Large intestine (tissue), 3 donors: ENCODE measurements around the gene MYO5B. TPM values are rescaled to one million over a fixed set of nuclear protein-coding genes. Genes with fewer than 3 reads are reported as not detected.

ENCODE experiments used
- DNase-seq, 2 donors: peaks; one replicate each; pipeline versions ENCODE4 v3.0.0 to v3.0.0-alpha.2; 2013
- H3K27ac ChIP-seq: one replicate; pipeline ENCODE4 v1.5.1; 2013; ENCODE audit warnings: low read length
- H3K27me3 ChIP-seq: 2 replicates; pipeline ENCODE4 v1.6.1; 2013; ENCODE audit warnings: low read length; ENCODE audit not compliant: control insufficient read depth, insufficient read depth
- H3K36me3 ChIP-seq: 2 replicates; pipeline ENCODE4 v1.6.1; 2013; ENCODE audit warnings: low read length; ENCODE audit not compliant: control insufficient read depth, insufficient read depth
- H3K4me1 ChIP-seq: one replicate; pipeline ENCODE4 v1.6.1; 2013; ENCODE audit warnings: low read length; ENCODE audit not compliant: control insufficient read depth, insufficient read depth
- H3K4me3 ChIP-seq: one replicate; pipeline ENCODE4 v1.5.1; 2013; ENCODE audit warnings: low read length
- H3K9me3 ChIP-seq: one replicate; pipeline ENCODE4 v1.6.1; 2013; ENCODE audit warnings: mild to moderate bottlenecking, low read depth, low read length, moderate library complexity; ENCODE audit not compliant: control insufficient read depth
- WGBS: methylation state at CpG from one replicate; pipeline ENCODE4 v1.1.5; 2013; ENCODE audit warnings: low lambda C conversion rate; ENCODE audit not compliant: insufficient coverage; 5-methylcytosine and 5-hydroxymethylcytosine counted together
- polyA plus RNA-seq: library from polyadenylated mRNA; unstranded; fragments of 120-200 nt; gene quantifications from one replicate; pipeline ENCODE4 v1.2.1, GENCODE V29; 2013

MYO5B gene
- polyA plus RNA-seq, 1 donor: 52.0 TPM

- no peaks in the 10 kb centered on the region for H3K27me3 ChIP-seq
- no peak overlapping the region for H3K27ac ChIP-seq
- H3K36me3 ChIP-seq: no peaks in the 10 kb centered on the region
- no CpG with 5 or more reads among the region's 5 CpGs for WGBS
- peaks cover 8% of the 10 kb centered on the region for H3K4me1 ChIP-seq
- DNase-seq: no peak
- H3K9me3 ChIP-seq: no peaks in the 10 kb centered on the region
- no peak overlapping the region for H3K4me3 ChIP-seq
Measured at GRCh38 chr18:50170004-50170403, 24.9 kb downstream of the MYO5B start.

- WGBS: no CpG with 5 or more reads among the region's 2 CpGs
- H3K27ac ChIP-seq: no peak overlapping the region
- H3K4me1 ChIP-seq: peaks cover 8% of the 10 kb centered on the region
- H3K4me3 ChIP-seq: no peak overlapping the region
- no peaks in the 10 kb centered on the region for H3K36me3 ChIP-seq
- no peaks in the 10 kb centered on the region for H3K9me3 ChIP-seq
- DNase-seq: no peak
- no peaks in the 10 kb centered on the region for H3K27me3 ChIP-seq
Measured at GRCh38 chr18:50169149-50169548, 25.8 kb downstream of the MYO5B start.

GRCh38 chr18:50167966-50168365 is 27.0 kb downstream of the MYO5B start:
- Histone ChIP-seq H3K4me3 (no peak overlapping the region), H3K9me3 (no peaks in the 10 kb centered on the region), H3K36me3 (no peaks in the 10 kb centered on the region), H3K4me1 (peaks cover 15% of the 10 kb centered on the region), H3K27ac (no peak overlapping the region), H3K27me3 (no peaks in the 10 kb centered on the region)
- DNase-seq: no peak
- no CpG with 5 or more reads among the region's 2 CpGs for WGBS

- no peak overlapping the region for H3K4me3 ChIP-seq
- no peak overlapping the region for H3K27ac ChIP-seq
- H3K9me3 ChIP-seq: no peaks in the 10 kb centered on the region
- no peaks in the 10 kb centered on the region for H3K27me3 ChIP-seq
- H3K4me1 ChIP-seq: peaks cover 18% of the 10 kb centered on the region
- DNase-seq: no peak
- no peaks in the 10 kb centered on the region for H3K36me3 ChIP-seq
- no CpG with 5 or more reads among the region's 3 CpGs for WGBS
Measured at GRCh38 chr18:50166901-50167300, 28.0 kb downstream of the MYO5B start.

GRCh38 chr18:50163505-50163904 is 31.4 kb downstream of the MYO5B start:
- Histone ChIP-seq H3K27ac (no peak overlapping the region), H3K36me3 (no peaks in the 10 kb centered on the region), H3K4me3 (no peak overlapping the region), H3K4me1 (peaks cover 38% of the 10 kb centered on the region), H3K9me3 (no peaks in the 10 kb centered on the region), H3K27me3 (no peaks in the 10 kb centered on the region)
- no CpG with 5 or more reads among the region's 1 CpG for WGBS
- DNase-seq: no peak

GRCh38 chr18:50162486-50163304 is 32.3 kb downstream of the MYO5B start:
- Histone ChIP-seq H3K27me3 (no peaks in the 10 kb centered on the region), H3K36me3 (no peaks in the 10 kb centered on the region), H3K4me1 (peaks cover 43% of the 10 kb centered on the region), H3K4me3 (no peak overlapping the region), H3K27ac (no peak overlapping the region), H3K9me3 (no peaks in the 10 kb centered on the region)
- DNase-seq: no peak
- whole genome bisulfite sequencing: 80% methylated on average over 1 of the region's 9 CpGs

GRCh38 chr18:50161597-50162205 is 33.2 kb downstream of the MYO5B start:
- H3K27ac ChIP-seq: no peak overlapping the region
- DNase-seq: no peak
- no peak overlapping the region for H3K4me3 ChIP-seq
- H3K9me3 ChIP-seq: no peaks in the 10 kb centered on the region
- H3K27me3 ChIP-seq: no peaks in the 10 kb centered on the region
- no CpG with 5 or more reads among the region's 4 CpGs for WGBS
- peaks cover 43% of the 10 kb centered on the region for H3K4me1 ChIP-seq
- no peaks in the 10 kb centered on the region for H3K36me3 ChIP-seq

GRCh38 chr18:50159654-50160046 is 35.3 kb downstream of the MYO5B start:
- Histone ChIP-seq H3K4me3 (no peak overlapping the region), H3K36me3 (no peaks in the 10 kb centered on the region), H3K27ac (peak overlapping the region; percentile 49), H3K27me3 (no peaks in the 10 kb centered on the region), H3K9me3 (no peaks in the 10 kb centered on the region), H3K4me1 (peaks cover 48% of the 10 kb centered on the region)
- no CpG with 5 or more reads among the region's 10 CpGs for WGBS
- no peak for DNase-seq

GRCh38 chr18:50158866-50159653 is 35.9 kb downstream of the MYO5B start:
- peak; percentile 70 to 88 for DNase-seq
- no peak overlapping the region for H3K4me3 ChIP-seq
- H3K27ac ChIP-seq: peak overlapping the region; percentile 49
- H3K9me3 ChIP-seq: no peaks in the 10 kb centered on the region
- no peaks in the 10 kb centered on the region for H3K36me3 ChIP-seq
- no peaks in the 10 kb centered on the region for H3K27me3 ChIP-seq
- WGBS: no CpG with 5 or more reads among the region's 9 CpGs
- peaks cover 53% of the 10 kb centered on the region for H3K4me1 ChIP-seq

GRCh38 chr18:50155406-50155805 is 39.5 kb downstream of the MYO5B start:
- Histone ChIP-seq H3K4me3 (no peak overlapping the region), H3K4me1 (peaks cover 38% of the 10 kb centered on the region), H3K36me3 (no peaks in the 10 kb centered on the region), H3K27me3 (no peaks in the 10 kb centered on the region), H3K27ac (peak overlapping the region; percentile 84), H3K9me3 (no peaks in the 10 kb centered on the region)
- no CpG with 5 or more reads among the region's 2 CpGs for WGBS
- no peak for DNase-seq
